Choroid plexus epithelial cell (primary cell): ENCODE data around the gene CCNC.

ENCODE experiments used
- DNase-seq: peaks from one replicate; pipeline ENCODE4 v3.0.0-alpha.2; 2010; ENCODE audit warnings: low read depth
- H3K4me3 ChIP-seq: 2 replicates; pipeline ENCODE4 v1.5.1; 2011; ENCODE audit warnings: low read depth, mild to moderate bottlenecking, control low read depth, low read length, moderate library complexity
- CTCF ChIP-seq: conservative IDR thresholded peaks from 2 replicates; pipeline ENCODE4 v1.5.1; 2011; ENCODE audit warnings: low read depth, mild to moderate bottlenecking, control low read depth, inconsistent platforms, low read length, moderate library complexity

CCNC gene

GRCh38 chr6:99611148-99611547 lies 42.7 kb upstream of the CCNC start:
- no peak for DNase-seq
- H3K4me3 ChIP-seq: no peak overlapping the region
- TF ChIP-seq CTCF: no peak

- no peak for TF ChIP-seq CTCF
- no peak for DNase-seq
- no peak overlapping the region for H3K4me3 ChIP-seq
Measured at GRCh38 chr6:99609905-99610489, 41.5 kb upstream of the CCNC start.

- TF ChIP-seq CTCF: no peak
- H3K4me3 ChIP-seq: no peak overlapping the region
- DNase-seq: no peak
Measured at GRCh38 chr6:99608886-99609482, 40.5 kb upstream of the CCNC start.

GRCh38 chr6:99608059-99608885 lies 39.8 kb upstream of the CCNC start:
- no peak for TF ChIP-seq CTCF
- no peak for DNase-seq
- no peak overlapping the region for H3K4me3 ChIP-seq

- H3K4me3 ChIP-seq: no peak overlapping the region
- no peak for TF ChIP-seq CTCF
- no peak for DNase-seq
Measured at GRCh38 chr6:99607416-99608036, 39.1 kb upstream of the CCNC start.

GRCh38 chr6:99606656-99607415 lies 38.4 kb upstream of the CCNC start, which contains the start of gene PRDM13:
PRDM13 (plus strand) TSS chr6:99606833; CDS start chr6:99607035, 202 bp downstream.
- TF ChIP-seq CTCF: no peak
- no peak within 1 kb of the TSS for H3K4me3 ChIP-seq
- DNase-seq: no peak
